Dedifferentiated amniotic fluid mesenchymal stem cell (primary cell): Measurements from ENCODE around the gene LTV1.

Experiments
- DNase-seq: peaks from one replicate; pipeline ENCODE4 v3.0.0-alpha.2; 2016; ENCODE audit errors: extremely low spot score

Gene LTV1

DNA sequence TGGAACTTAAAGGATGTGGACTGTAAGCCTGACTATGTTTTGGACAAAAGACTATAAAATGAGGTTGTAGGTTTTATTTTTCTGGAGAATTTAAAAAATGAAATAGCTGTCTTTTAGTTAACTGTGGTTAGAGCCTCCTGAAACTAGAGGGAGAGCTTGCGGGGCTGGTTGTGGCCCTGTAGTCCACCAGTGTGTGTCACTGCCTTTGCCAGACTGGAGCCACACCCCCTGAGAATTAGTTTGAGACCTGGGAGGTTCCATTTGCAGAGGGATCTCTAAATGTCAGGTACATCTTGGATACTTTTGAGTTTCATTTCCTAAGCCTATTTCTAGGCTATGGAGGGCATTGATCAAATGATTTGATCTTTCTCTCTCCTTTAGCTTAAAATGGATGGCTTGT, 42.0 kb downstream of the LTV1 start:
- DNase-seq, result no peak

DNA sequence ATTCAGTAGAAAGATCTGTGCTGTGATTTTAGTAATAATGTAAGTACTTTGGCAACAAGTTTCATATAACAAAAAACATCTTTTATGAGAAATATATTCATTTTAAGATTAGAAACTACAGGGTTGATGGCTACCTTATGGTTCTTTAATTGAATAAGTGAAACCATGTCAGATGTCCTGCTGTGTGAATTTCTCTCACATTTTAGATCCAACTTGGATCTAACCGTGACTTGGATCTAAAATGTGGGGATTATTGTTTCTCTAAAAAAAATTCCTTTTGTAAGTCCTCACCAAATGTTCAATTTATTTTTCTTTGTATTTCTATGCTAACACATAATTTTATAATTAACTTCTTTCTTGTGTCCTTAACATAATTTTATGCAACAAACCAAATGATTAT, 51.5 kb downstream of the LTV1 start:
- DNase-seq, result no peak

DNA sequence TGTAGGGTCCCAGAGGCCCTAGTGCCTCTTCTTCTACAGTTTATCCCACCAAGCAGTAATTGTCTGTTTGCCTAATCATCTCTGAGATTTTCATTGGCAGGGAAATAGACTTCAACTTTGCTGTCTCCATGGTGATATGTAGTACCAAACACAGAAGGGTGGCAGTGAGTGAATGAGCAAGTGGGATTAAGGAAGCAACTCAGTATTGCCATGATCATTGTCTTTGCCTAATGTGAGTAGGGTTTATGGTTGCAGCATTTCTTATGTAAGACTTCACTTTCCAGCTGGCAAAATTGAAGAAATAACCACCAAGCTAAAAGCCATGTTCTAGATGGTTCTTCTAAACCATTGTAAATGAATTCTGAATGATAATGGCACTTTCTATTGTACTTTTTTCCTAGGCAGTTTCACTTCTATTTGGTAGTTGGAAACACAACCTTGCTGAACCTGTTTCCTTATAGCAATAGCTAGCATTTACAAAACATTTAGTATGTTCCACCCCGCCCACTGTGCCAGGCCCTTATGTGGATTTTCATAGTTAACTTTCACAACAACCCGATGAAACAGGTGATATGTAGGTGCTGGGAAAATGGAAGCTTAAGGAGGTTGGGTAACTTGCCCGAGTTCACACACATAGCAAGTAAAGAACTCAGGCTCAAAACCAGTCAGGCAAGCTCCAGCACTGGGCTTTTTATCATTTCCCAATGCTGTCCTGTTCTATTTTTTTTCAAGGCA, 53.2 kb downstream of the LTV1 start:
- DNase-seq, result no peak

DNA sequence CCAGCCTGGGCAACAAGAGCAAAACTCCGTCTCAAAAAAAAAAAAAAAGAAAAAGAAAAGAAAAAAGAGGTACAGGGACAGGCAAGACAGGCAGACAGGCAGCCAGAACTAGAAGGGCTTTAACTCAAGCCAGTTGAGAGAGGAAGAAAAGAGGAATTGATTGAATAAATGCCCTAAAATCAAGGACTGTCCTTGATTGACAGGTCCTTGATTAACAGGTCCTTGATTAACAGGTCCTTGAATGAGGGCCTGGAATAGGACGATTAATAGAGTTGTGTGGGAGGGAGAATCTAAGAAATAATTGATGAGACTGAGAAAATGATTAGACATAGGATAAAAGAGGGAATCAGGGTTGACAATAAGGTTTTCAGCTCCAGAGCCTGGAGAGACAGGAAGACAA, 57.2 kb downstream of the LTV1 start:
- DNase-seq, result no peak

DNA sequence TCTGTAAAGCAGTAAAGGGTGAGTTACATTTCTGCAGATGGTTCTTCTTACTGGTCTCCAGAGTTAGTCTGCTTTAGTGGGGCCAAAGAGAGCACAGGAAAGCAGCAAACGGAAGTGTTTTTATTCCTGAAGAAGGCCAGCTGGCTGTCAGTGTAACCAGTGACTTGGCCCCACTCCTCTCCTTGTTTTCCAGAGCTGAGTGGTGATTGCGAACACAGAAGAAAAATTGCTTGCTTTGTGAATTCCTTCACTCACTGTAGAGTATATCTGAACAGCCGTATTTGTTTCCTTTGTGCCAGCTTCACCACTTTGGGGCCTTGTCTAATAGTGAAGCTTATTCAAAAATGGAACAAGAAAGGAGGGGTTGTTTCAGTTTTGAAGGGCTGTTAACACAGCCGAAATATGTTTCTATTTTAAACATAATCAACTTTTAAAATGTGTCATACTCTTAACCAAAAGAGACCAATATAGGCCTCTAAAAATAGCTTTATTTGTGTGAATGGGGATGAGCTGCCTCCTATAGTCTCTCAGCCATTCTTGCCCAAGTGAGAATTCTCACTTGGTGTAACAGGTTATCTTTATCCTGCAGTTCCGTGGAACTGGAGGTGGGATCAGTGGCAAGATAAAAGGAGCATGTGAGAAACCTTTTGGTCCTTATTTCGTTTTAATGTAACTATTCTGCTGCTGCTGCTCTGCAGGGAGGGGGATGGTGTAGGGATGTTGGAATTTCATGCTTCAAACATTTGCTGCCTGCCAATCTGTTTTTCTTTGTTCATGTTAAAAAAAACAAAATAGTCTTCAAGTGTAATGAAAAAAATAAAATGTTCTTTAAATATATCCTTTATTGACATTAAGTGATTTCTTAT, 59.0 kb downstream of the LTV1 start:
- no peak for DNase-seq

DNA sequence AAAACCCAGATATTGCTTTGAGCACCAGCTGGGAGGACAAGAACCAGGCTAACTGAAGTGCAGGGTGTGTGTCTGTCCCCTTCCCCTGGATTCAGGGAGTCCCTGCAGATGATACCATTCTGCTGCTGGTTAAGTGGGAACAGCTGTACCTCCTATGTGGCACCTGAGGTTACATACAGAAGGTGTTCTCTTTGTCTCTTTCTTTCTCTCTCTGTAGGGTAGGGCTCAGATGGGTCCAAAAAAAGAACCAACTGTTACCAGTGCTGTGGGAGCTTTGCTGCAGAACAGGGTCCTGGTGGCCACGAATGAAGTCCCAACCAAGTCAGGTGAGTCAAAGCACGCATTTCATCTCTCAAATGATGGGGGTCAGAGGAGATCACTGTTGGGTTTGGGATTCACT, 59.7 kb downstream of the LTV1 start:
- DNase-seq, result no peak

DNA sequence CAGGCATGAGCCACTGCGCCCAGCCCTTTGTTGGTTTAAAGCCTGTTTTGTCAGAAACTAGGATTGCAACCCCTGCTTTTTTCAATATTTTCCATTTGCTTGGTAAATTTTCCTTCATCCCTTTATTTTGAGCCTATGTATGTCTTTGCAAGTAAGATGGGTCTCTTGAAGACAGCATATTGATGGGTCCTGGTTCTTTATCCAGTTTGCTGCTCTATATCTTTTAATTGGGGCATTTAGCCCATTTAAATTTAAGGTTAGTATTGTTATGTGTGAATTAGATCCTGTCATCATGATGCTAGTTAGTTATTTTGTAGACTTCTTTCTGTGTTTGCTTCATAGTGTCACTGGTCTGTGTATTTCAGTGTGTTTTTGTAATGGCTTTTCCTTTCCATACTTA, 67.9 kb downstream of the LTV1 start:
- no peak for DNase-seq

DNA sequence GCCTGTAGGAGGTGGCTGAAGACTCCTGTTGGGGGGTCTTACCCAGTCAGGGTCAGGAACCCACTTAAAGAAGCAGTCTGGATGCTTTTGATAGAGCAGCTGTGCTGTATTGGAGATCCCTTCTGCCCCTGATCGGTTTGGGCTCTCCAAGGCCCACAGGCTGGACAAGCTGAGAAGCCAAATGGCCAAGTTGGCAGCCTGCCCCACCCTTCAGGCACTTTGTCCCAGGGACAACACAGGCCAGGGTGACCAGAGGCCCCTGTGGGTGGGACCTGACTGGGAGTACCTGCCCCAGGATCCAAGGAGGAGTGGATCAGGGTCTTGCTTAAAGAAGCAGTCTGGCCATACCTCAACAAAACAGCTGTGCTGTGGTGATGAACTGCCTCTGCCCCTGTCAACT, 69.5 kb downstream of the LTV1 start:
- DNase-seq, result no peak
